NCI-H526 (cell line): Measurements from ENCODE around the gene PFKP.
A peak's percentile ranks its signal among the peaks of the same experiment; 100 is the strongest.

Experiments
- DNase-seq, 2 experiments: peaks; one replicate each; lab custom pipeline; 2025; lab: John Stamatoyannopoulos, UW

Gene PFKP

DNA sequence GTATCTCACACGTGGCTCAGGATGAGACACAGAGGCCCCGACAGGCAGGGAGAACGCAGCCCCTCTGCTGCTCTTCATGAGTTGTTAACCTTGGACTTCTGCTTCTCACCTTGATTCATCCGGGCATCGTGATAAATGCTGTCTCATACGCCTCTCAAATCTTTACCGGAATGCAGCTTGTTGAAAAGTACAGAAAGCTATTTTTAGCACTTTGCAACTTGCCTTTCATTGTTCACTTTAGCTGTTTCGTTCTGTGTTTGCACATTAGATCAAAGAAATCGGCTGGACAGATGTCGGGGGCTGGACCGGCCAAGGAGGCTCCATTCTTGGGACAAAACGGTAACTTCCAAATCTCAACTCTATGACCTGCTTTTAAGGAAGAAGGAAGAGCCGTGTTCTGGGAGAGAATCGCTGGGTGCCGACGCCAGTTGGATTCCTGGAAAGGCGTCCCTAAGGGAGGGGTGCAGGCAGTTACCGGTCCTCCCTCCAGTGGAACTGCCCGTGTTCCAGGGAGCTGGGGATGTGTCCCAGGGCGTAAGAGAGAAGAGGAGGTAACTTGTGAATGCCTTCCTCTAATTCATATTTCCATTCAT, 49.3 kb downstream of the PFKP start:
- no peak for DNase-seq

- no peak for DNase-seq
Observed at GRCh38 chr10:3117486-3117885, 50.1 kb downstream of the PFKP start.

- peak; percentile 30 to 48 for DNase-seq
Observed at GRCh38 chr10:3118641-3119091, 51.3 kb downstream of the PFKP start.

DNA sequence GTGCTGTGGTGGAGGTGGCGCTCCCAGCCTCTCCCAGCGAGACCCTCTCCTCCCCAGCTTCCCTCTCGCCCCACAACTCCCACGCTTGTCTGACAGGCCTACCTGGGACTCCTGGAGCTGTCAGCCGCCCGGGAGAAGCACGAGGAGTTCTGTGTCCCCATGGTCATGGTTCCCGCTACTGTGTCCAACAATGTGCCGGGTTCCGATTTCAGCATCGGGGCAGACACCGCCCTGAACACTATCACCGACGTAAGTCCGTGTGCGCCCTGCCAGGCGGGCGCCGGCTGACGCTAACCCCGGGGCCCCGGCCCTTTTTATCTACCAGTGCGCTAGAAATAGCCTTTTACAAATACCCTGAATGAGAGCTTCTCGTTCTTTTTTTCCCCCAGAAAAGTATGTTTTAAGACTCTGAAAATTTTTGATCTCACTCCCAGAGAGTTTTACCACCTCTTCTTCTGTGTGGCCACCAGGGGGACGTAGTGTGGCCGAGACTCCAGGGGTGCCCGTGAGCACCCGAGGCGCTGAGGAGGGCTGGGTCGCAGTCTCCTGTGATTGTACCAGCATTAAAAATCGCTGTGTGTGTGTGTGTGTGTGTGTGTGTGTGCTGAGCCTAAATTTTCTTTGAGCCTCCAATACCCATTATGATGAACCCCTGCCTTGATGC, 52.6 kb downstream of the PFKP start:
- no peak for DNase-seq

GRCh38 chr10:3122034-3122433, 54.7 kb downstream of the PFKP start:
- no peak for DNase-seq

- DNase-seq = no peak
Observed at GRCh38 chr10:3122486-3123205, 55.3 kb downstream of the PFKP start.

DNA sequence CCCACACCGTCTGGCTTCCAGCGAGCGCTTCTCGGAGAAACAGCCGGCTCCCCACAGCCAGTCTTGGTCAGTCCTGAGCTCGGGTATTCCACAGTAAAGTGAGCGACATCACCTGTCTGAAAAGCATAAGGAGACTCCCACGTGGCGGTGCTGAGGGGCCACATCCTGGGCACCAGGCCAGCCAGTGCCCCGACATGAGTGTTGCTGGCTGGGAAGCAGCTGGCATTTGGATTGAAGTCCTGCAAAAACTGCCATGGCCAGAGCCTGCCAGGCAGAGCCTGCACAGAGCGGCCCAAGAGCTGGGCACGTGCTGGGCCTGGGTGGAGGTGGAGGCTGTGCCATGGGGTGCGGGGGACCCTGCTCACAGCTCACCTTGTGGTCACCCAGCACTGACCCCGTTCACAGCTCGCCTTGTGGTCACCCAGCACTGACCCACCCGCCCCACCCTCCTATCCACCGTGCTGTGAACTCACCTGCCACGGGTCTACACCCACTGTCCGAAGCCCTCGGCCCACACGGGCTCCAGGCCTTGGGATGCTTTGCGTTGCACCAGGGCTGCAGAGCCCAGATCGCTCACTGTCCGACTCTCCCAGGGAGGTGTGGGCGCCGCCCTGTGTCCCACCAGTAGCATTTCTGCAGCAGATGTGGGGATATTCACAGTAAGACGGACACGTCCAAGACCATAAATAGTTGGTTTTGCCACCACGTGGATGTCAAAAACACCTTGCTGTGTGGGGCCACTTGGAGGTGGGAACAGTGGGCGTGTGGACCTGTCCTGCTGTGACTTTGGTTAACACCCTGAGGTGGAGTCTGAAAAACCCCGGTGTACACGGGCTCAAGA, 56.4 kb downstream of the PFKP start:
- DNase-seq = no peak

DNA sequence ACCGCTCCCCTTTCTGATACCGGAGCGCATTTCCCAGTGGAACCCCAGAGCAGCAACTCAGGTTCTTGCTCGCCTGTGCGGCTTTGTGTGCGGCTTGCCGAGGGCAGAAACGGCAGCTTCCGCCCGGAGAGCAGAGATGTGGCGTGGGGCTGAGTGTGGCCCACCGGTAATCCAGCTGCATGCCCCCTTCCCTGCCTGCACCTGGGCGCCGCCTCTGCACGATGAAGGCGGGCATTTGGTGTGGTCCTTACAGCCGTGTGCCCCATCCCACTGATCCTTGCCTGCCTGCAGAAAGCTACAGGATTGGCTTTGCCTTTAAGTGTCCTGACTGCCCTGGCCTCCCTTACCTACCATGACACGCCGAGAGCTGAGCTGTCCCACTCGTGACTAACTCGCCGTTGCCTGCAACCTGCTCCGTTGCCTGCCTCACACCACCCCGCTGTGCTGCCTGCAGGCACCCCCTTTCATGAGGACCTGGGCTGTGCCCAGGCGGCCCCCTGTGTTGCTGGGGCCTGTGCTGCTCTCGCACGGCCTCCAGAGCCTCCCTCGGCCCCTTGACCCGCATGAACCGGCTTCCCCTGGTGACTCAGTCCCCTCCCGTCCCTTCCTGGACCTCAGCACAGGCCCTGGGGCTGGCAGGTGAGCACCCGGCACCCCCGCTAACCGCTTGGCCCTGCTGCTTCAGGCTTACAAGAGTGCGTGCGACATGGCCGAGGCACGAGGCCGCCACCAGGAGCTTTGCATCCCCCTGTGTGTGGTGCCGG, 57.2 kb downstream of the PFKP start:
- DNase-seq = peak in 1 of 2 experiments; percentile 22

DNA sequence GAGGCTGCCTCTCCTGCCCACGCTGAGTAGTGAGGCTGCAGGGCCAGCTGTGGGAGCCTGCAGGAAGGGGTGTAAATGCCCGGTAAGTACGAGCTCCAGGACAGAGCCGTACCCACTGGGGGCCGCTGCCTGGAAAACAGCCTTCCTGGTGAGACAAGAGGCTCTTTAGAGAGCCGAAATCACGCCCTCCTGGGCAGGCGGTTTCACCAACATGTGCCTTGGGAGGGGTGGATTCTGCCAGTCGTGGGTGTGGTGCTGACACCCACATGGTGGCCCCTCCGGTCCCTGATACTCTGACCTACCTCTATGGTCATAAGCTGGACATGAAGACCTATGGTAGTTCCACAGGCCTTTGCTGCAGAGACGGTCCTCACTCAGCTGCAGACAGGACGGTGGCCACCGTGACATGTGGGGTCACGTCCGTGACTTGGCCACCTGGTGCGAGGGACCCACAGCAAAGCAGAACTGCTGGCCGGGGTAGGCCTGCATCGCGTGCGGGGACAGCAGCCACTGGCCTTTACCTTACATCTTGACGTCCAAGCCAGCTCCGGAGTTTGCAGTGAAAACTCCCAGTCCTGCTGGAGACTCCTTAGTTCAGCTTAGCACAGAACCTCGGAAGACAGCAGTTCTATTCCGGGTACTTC, 58.3 kb downstream of the PFKP start:
- DNase-seq = peak in 1 of 2 experiments; percentile 17

- DNase-seq = peak in 1 of 2 experiments; percentile 41
Observed at GRCh38 chr10:3126249-3126648, 58.9 kb downstream of the PFKP start.

GRCh38 chr10:3126741-3127346, 59.5 kb downstream of the PFKP start:
- peak; percentile 96 to 97 for DNase-seq

DNA sequence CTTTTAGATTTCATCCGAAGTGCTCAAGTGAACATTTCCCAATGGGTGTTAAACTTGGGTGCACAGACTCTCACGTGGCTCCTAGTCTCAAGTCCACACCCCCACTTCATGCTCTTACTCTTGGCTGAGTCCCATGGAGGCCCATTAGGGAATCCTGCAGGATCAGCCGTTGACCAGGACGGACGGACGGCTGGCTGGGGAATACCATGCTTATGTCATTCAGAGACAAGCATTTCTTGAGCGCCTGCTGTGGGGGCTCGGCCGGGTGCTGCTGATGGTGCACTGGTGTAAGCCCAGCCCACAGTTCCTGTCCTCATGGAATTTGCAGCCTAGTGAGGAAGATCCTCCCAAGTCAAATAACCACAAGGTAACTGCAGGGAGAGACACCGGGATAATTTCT, 60.6 kb downstream of the PFKP start:
- DNase-seq = no peak

- DNase-seq = no peak
Observed at GRCh38 chr10:3128379-3129130, 61.2 kb downstream of the PFKP start.

- no peak for DNase-seq
Observed at GRCh38 chr10:3129581-3130340, 62.4 kb downstream of the PFKP start.

DNA sequence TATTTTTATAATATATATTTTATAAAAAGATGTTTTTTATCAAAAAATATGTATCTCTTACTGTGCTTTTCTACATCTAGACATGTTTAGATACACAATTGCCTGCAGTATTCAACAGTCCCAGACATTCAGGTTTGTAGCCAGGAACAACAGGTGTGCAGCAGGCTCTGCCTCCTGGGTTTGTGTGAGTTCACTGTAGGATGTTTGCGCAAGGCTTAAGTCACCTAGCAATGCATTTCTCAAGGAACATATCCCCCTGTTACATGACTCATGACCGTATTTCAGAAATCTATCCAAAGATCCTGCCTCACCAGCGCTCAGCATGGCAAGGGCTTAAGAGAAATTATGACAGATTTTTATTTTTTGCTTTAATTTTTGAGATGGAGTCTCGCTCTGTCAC, 63.8 kb downstream of the PFKP start:
- DNase-seq = no peak

GRCh38 chr10:3132036-3133025, 65.0 kb downstream of the PFKP start:
- DNase-seq = peak; percentile 33 to 59

DNA sequence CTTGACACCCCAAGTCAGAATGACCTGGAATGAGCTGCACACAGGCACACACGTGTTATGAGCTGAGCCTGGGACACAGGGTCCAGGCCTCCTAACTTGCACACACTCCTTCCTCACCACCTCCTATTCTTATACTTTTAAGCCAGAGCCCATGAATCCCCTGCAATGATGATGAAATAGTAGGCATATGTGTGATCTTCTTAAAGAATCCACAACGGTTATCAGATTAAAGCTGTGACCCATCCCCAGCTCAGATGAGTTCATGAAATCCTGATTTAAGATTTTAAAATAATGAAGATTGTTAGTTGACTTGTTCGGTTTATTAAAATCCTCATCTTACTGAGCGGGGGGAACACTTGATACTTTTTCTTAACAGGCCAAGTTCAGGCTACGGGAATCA, 66.6 kb downstream of the PFKP start:
- DNase-seq = no peak

DNA sequence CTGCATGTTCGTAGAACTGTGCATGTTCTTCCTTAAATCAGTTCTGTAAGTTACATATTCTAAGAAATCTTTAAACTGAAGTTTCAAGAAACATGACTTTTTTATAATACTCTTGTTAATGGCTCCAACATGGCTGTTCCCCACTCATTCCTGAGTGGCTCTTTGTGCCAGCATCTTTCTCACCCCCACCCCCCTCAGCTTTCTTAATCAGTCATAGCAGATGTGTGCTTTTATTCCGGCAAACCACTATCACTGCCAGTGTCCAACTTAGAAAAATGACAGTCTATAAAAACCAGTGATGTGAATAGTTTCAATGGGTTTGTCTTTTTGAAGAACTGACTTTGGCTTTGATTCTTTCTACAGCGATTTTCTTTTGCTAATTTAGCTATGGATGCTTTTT, 67.7 kb downstream of the PFKP start:
- no peak for DNase-seq
